GM19438 (cell line): ENCODE data around the gene KATNB1.

Experiments used
- ATAC-seq: cut with Tn5 transposase; IDR thresholded peaks from one replicate; pipeline ENCODE4 v1.9.1; 2021; ENCODE audit warnings: low read depth; ENCODE audit not compliant: unreplicated experiment

KATNB1 gene

DNA sequence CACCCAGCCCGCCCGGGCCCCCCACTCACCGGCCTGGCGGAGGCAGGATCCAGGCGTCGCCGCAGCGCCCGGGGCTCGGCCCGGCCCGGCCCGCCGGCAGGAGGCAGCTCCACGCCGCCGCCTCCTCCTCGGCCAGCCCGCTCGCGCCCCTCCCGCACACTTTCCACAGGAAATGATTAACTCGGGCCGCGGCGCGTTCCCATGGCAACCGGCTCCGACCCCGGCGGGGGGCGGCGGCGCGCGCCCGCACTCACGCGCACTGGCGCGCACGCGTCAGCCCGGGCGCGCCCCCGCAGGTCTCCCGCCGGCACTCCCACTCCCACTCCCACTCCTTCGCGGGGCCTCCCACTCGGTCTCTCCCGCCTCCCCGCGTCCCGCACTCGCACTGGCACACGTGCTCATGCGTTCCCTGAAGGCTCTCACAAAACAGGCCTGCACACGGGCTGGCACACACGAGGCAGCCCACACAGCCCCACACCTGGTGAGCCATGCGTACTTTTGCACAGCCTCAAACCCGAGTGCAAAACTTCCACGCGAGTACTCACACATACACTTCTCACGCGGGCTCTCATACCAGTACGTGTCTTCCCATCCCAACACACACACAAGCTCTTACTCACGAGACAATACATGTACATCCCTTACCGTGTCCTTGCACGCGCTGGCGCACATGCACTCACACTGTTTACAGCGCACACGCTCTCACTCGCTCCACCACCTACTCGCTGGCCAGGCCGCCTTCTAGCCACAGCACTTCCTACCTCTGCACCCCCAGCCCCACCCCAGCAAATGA is 67.0 kb downstream of the KATNB1 start, which contains the start of gene KIFC3:
Gene KIFC3 (minus strand): TSS at position 151 of the 793 bp plus-strand sequence. CDS start 4,248 bp downstream, outside the sequence.
- ATAC-seq, result no peak

GRCh38 chr16:57803134-57803990 is 67.8 kb downstream of the KATNB1 start:
- ATAC-seq, result no peak

DNA sequence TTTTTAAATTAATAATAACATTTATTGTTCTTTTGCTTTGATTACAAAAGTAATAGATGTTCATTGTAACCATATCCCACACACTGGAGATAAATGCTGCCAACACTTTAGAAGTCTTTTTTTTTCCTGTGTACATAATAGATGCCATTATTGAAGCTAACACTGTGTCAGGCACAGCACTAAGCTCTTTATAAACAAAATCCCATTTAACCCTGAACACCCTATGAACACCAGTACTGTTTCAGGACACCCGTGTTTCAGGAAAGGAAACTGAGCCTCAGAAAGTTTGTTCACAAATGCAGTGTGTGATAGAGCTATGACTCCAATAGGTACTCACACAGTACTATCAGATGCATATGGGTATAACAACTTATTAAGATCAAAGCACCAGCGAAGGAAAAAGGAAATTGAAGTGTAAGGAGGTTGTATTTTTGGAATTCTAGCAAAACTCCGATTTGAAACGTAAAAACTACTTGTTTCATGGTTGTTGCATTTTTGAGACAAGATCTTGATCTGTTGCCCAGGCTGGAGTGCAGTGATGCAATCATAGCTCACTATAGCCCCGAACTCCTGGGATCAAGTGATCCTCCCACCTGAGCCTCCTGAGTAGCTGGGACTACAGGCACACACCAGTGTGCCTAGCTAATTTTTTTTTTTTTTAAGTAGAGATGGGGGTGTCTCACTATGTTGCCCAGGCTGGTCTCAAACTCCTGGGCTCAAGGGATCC is 68.7 kb downstream of the KATNB1 start:
- ATAC-seq, result no peak

DNA sequence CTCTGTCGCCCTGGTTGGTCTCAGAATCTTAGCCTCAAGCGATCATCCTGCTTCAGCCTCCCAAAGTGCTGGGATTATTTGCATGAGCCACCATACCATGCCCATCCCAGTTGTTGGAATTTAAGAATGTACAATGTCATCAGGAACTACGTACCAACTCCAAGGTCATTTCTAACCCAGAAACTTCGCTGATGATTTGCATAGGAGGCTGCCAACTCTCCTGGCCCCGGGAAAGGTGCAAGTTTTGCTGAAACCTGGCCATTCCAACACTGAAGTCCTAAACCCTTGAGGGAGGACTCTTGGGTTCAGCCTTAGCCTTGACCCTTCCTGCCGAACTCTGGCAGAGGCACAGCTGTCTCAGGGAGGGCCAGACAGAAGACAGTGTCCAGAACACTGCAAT is 69.6 kb downstream of the KATNB1 start:
- no peak for ATAC-seq
